NB4 (cell line): ENCODE results near the gene PREP.

ENCODE experiments used
- CTCF ChIP-seq: IDR thresholded peaks from one replicate; pipeline ENCODE4 v1.5.1; 2012; ENCODE audit warnings: low read depth, low read length
- MYC ChIP-seq: IDR thresholded peaks from 2 replicates; pipeline ENCODE4 v1.6.1; 2011; ENCODE audit warnings: low read depth, low read length
- POLR2A ChIP-seq: IDR thresholded peaks from 2 replicates; pipeline ENCODE4 v1.6.1; 2011; ENCODE audit warnings: mild to moderate bottlenecking; ENCODE audit not compliant: insufficient read length; ENCODE audit errors: extremely low read depth

GRCh38 chr6:105313211-105313610, 89.7 kb downstream of the PREP start:
- TF ChIP-seq POLR2A = no peak
- TF ChIP-seq CTCF = no peak
- TF ChIP-seq MYC = no peak
